B cell (primary cell): ENCODE measurements around the gene MFN1.

Experiments
- EZH2 ChIP-seq: IDR thresholded peaks from 2 replicates; pipeline ENCODE4 v1.6.1; 2012; ENCODE audit warnings: borderline replicate concordance, low read depth, mild to moderate bottlenecking, moderate library complexity, low read length; ENCODE audit not compliant: insufficient read depth, poor library complexity, severe bottlenecking
- TF ChIP-seq, protein P1 (sequence below): fragments of 200-600 bp; IDR thresholded peaks from one replicate; pipeline ENCODE4 v1.8.0; 2022; ENCODE audit warnings: antibody characterized with exemption, mild to moderate bottlenecking

DNA sequence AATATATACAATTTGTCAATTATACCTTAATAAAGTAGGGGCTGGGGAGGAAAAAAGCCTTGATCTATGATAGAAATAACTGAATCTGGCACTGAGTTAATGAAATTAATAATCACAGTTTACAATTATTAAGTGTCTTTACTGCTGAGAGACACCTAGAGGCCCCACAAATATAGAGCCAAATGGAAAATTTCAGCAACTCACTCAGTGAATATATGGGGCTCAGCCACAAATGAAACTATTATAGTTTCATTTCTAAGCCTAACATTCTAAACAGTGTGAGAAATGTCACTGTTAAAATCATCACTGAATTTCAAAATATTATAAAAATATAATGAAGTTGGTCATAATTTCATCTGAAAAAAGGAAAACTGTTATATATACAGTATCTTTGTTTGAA, 63.5 kb downstream of the MFN1 start:
- TF ChIP-seq, protein P1, sequence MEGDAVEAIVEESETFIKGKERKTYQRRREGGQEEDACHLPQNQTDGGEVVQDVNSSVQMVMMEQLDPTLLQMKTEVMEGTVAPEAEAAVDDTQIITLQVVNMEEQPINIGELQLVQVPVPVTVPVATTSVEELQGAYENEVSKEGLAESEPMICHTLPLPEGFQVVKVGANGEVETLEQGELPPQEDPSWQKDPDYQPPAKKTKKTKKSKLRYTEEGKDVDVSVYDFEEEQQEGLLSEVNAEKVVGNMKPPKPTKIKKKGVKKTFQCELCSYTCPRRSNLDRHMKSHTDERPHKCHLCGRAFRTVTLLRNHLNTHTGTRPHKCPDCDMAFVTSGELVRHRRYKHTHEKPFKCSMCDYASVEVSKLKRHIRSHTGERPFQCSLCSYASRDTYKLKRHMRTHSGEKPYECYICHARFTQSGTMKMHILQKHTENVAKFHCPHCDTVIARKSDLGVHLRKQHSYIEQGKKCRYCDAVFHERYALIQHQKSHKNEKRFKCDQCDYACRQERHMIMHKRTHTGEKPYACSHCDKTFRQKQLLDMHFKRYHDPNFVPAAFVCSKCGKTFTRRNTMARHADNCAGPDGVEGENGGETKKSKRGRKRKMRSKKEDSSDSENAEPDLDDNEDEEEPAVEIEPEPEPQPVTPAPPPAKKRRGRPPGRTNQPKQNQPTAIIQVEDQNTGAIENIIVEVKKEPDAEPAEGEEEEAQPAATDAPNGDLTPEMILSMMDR, result no peak
- TF ChIP-seq EZH2, result no peak
